ENCODE data around the gene RAVER1. TPM values are rescaled to one million over a fixed set of nuclear protein-coding genes. Genes with fewer than 3 reads are reported as not detected.

Gene RAVER1
- total and polyA plus RNA-seq, 9 of the 15 experiments (the other 6 are each of a cell fraction or from before 2014, with no cell fraction given): 0.06 to 113 (median 7.0) TPM

DNA sequence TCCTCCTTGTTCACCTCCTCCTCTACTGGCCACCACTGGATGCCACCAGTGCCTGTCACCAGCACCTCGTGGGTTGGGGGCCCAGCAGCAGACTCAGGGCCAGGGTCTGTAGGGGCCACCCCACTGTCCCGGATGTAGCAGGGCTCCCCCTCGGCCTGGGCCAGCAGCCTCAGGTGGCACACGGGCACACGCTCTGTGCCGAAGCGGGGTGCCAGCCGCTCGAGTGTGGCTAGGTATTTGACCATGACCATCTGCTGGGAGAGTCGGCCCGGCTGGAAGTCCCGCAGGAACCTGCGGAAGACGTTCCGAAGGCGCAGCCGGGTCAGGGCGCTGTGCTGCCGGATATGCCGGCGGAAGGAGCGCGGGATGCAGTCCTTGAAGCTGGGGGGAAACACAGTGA lies 32.2 kb upstream of the RAVER1 start:
- intact Hi-C loops (cut with micrococcal nuclease) (no loop called here), in situ Hi-C loops (cut with MboI) (no loop called here)
- CTCF ChIA-PET (ENCODE audit: low intra/inter-chr PET ratio): no interaction called here
- ATAC-seq (no peak), DNase-seq (ENCODE audit: extremely low read depth in 1 of 4, low spot score in 3 of 4) (peak in 1 of 4 experiments; percentile 9), FAIRE-seq (no peak)
- TF ChIP-seq FOXP1 (CRISPR knock-in tag; IDR thresholded peaks at IDR 0.05) (no peak), ZNF174 (CRISPR knock-in tag; IDR thresholded peaks at IDR 0.05) (no peak), SREBF1 (IDR thresholded peaks at IDR 0.05; ENCODE audit: borderline replicate concordance, low read depth, low read length) (no peak), TRIM24 (IDR thresholded peaks at IDR 0.05) (no peak), RBFOX2 (IDR thresholded peaks at IDR 0.05; ENCODE audit: low read depth, low read length) (peak; percentile 42; the same call in 1 of the 2 replicates), POLR2G (IDR thresholded peaks at IDR 0.05; ENCODE audit: low read depth, low read length) (peak; percentile 50), PRMT5 (CRISPR knock-in tag; IDR thresholded peaks at IDR 0.05) (no peak), SAFB (IDR thresholded peaks at IDR 0.05; ENCODE audit: borderline replicate concordance, low read depth, low read length) (no peak), SMARCC2 (IDR thresholded peaks at IDR 0.05; ENCODE audit: low read depth) (no peak), RBM34 (IDR thresholded peaks at IDR 0.05; ENCODE audit: borderline replicate concordance, insufficient read depth, low read length) (no peak), JUNB (CRISPR knock-in tag; conservative IDR thresholded peaks at IDR 0.05) (no peak), SUPT5H (IDR thresholded peaks at IDR 0.05) (no peak), GABPB1 (CRISPR knock-in tag; IDR thresholded peaks at IDR 0.05) (no peak)
- TF ChIP-seq, protein P1, sequence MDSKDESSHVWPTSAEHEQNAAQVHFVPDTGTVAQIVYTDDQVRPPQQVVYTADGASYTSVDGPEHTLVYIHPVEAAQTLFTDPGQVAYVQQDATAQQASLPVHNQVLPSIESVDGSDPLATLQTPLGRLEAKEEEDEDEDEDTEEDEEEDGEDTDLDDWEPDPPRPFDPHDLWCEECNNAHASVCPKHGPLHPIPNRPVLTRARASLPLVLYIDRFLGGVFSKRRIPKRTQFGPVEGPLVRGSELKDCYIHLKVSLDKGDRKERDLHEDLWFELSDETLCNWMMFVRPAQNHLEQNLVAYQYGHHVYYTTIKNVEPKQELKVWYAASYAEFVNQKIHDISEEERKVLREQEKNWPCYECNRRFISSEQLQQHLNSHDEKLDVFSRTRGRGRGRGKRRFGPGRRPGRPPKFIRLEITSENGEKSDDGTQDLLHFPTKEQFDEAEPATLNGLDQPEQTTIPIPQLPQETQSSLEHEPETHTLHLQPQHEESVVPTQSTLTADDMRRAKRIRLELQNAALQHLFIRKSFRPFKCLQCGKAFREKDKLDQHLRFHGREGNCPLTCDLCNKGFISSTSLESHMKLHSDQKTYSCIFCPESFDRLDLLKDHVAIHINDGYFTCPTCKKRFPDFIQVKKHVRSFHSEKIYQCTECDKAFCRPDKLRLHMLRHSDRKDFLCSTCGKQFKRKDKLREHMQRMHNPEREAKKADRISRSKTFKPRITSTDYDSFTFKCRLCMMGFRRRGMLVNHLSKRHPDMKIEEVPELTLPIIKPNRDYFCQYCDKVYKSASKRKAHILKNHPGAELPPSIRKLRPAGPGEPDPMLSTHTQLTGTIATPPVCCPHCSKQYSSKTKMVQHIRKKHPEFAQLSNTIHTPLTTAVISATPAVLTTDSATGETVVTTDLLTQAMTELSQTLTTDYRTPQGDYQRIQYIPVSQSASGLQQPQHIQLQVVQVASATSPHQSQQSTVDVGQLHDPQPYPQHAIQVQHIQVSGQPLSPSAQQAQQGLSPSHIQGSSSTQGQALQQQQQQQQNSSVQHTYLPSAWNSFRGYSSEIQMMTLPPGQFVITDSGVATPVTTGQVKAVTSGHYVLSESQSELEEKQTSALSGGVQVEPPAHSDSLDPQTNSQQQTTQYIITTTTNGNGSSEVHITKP (IDR thresholded peaks at IDR 0.05; ENCODE audit: partially characterized antibody): no peak
- TF ChIP-seq, protein P2, sequence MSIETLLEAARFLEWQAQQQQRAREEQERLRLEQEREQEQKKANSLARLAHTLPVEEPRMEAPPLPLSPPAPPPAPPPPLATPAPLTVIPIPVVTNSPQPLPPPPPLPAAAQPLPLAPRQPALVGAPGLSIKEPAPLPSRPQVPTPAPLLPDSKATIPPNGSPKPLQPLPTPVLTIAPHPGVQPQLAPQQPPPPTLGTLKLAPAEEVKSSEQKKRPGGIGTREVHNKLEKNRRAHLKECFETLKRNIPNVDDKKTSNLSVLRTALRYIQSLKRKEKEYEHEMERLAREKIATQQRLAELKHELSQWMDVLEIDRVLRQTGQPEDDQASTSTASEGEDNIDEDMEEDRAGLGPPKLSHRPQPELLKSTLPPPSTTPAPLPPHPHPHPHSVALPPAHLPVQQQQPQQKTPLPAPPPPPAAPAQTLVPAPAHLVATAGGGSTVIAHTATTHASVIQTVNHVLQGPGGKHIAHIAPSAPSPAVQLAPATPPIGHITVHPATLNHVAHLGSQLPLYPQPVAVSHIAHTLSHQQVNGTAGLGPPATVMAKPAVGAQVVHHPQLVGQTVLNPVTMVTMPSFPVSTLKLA (conservative IDR thresholded peaks at IDR 0.05): no peak
- TF ChIP-seq, protein P3, sequence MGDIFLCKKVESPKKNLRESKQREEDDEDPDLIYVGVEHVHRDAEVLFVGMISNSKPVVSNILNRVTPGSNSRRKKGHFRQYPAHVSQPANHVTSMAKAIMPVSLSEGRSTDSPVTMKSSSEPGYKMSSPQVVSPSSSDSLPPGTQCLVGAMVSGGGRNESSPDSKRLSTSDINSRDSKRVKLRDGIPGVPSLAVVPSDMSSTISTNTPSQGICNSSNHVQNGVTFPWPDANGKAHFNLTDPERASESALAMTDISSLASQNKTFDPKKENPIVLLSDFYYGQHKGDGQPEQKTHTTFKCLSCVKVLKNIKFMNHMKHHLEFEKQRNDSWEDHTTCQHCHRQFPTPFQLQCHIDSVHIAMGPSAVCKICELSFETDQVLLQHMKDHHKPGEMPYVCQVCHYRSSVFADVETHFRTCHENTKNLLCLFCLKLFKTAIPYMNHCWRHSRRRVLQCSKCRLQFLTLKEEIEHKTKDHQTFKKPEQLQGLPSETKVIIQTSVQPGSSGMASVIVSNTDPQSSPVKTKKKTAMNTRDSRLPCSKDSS (IDR thresholded peaks at IDR 0.05; ENCODE audit: low read depth, partially characterized antibody): no peak
- no peaks in the 10 kb centered on the region for H3K9me3 ChIP-seq (replicated peaks; ENCODE audit: control insufficient read depth, insufficient read depth, low read depth, low read length)
- H3K4me2 ChIP-seq (ENCODE audit: insufficient read depth, low read length): no peak overlapping the region
- H3K9ac ChIP-seq (ENCODE audit: insufficient read depth in 1 of 2, low read depth in 2 of 2, low read length in 2 of 2): no peak overlapping the region; a peak in 1 of 4 replicates
- no peak overlapping the region for H3K27ac ChIP-seq (ENCODE audit: extremely low read depth, low read depth, low read length)
- H3K4me1 ChIP-seq (replicated peaks in 1 of 2; ENCODE audit: control insufficient read depth in 2 of 2, insufficient read depth in 2 of 2, low read length in 2 of 2): peaks cover 0 to 17% of the 10 kb centered on the region in 2 experiments; a peak in 1 of 5 replicates
- H3K4me3 ChIP-seq: no peak overlapping the region
- BruUV-seq (replicated peaks): no TSS peak
- 98% methylated on average over 15 of the region's 23 CpGs for WGBS (ENCODE audit: insufficient coverage, low coverage, missing lambda C conversion rate)
- H3K79me2 ChIP-seq (ENCODE audit: control insufficient read depth, insufficient read depth, low read length): no peaks in the 10 kb centered on the region
- H2AFZ ChIP-seq (ENCODE audit: low read depth, low read length): no peak overlapping the region
- H3K27me3 ChIP-seq (ENCODE audit: control insufficient read depth in 2 of 2, insufficient read depth in 2 of 2, low read length in 2 of 2): no peaks in the 10 kb centered on the region
- H4K20me1 ChIP-seq (replicated peaks; ENCODE audit: control insufficient read depth, insufficient read depth, low read length): no peaks in the 10 kb centered on the region
- peaks cover 86% of the 10 kb centered on the region for H3K36me3 ChIP-seq (ENCODE audit: control insufficient read depth, insufficient read depth, low read length)
- H3K9me1 ChIP-seq (ENCODE audit: control insufficient read depth, insufficient read depth, low read length): no peaks in the 10 kb centered on the region
- POLR2A ChIA-PET: interaction anchor here (0.9 kb wide), 1 partner anchor 16 kb away, joined by 3 read pairs; no protein-coding TSS in a partner anchor

Data from K562 (cell line).